ENCODE data around the gene CYP46A1. TPM values are rescaled to one million over a fixed set of nuclear protein-coding genes. Genes with fewer than 3 reads are reported as not detected.

Gene CYP46A1
- total RNA-seq, 2 experiments from 2014 or later = 0.11 to 0.22 TPM

- DNase-seq (no peak), ATAC-seq (ENCODE audit: poor library complexity) (no peak)
- no peak overlapping the region for H3K4me3 Mint-ChIP-seq
- peaks cover 11% of the 10 kb centered on the region for H3K27me3 Mint-ChIP-seq
- CTCF ChIA-PET = no interaction called here
- POLR2A ChIA-PET = interaction anchor here (0.6 kb wide), 1 partner anchor 43 kb away, joined by 4 read pairs; no protein-coding TSS in a partner anchor
- H3K4me1 Mint-ChIP-seq (ENCODE audit: low read depth) = peaks cover 11% of the 10 kb centered on the region
- H3K27ac Mint-ChIP-seq = no peak overlapping the region
- H3K9me3 ChIP-seq (ENCODE audit: control insufficient read depth in 1 of 2, insufficient read depth in 1 of 2, low read length in 2 of 2) = no peaks in the 10 kb centered on the region
- intact Hi-C loops (cut with DNase I, micrococcal nuclease) = no loop called here
- H3K36me3 ChIP-seq (ENCODE audit: insufficient read depth, low read length) = no peaks in the 10 kb centered on the region
- TF ChIP-seq, protein P1, sequence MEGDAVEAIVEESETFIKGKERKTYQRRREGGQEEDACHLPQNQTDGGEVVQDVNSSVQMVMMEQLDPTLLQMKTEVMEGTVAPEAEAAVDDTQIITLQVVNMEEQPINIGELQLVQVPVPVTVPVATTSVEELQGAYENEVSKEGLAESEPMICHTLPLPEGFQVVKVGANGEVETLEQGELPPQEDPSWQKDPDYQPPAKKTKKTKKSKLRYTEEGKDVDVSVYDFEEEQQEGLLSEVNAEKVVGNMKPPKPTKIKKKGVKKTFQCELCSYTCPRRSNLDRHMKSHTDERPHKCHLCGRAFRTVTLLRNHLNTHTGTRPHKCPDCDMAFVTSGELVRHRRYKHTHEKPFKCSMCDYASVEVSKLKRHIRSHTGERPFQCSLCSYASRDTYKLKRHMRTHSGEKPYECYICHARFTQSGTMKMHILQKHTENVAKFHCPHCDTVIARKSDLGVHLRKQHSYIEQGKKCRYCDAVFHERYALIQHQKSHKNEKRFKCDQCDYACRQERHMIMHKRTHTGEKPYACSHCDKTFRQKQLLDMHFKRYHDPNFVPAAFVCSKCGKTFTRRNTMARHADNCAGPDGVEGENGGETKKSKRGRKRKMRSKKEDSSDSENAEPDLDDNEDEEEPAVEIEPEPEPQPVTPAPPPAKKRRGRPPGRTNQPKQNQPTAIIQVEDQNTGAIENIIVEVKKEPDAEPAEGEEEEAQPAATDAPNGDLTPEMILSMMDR (IDR thresholded peaks at IDR 0.05) = no peak
- peaks cover 5 to 7% of the 10 kb centered on the region in 2 experiments for H3K27me3 ChIP-seq (ENCODE audit: control insufficient read depth in 1 of 2, insufficient read depth in 2 of 2, low read length in 2 of 2)
- no peak overlapping the region for H3K4me3 ChIP-seq (ENCODE audit: low read length)
- H3K36me3 Mint-ChIP-seq (ENCODE audit: low read depth) = no peaks in the 10 kb centered on the region
- peaks cover 13% of the 10 kb centered on the region for H3K4me1 ChIP-seq (ENCODE audit: insufficient read depth, low read length)
- no peak overlapping the region for H3K27ac ChIP-seq (ENCODE audit: low read depth in 1 of 2, low read length in 2 of 2)
- H3K9me3 Mint-ChIP-seq = no peaks in the 10 kb centered on the region
Measured at GRCh38 chr14:99744199-99744872, 60.2 kb downstream of the CYP46A1 start.

DNA sequence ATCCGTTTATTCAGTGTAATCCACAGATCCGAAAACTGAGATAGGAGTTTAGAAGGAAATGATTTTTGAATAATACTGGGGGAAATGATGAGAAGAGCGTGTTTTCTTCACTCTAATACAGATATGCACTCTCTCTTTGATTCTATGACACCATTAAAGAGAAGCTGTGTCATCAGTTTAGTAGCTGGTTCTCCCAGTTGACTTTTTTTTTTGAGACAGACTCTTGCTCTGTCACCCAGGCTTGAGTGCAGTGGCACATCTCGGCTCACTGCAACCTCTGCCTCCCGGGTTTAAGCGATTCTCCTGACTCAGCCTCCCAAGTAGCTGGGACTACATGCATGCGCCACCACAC is 60.8 kb downstream of the CYP46A1 start:
- Mint-ChIP-seq H3K27ac (no peak overlapping the region), H3K9me3 (no peaks in the 10 kb centered on the region), H3K4me1 (ENCODE audit: low read depth) (peaks cover 11% of the 10 kb centered on the region), H3K36me3 (ENCODE audit: low read depth) (no peaks in the 10 kb centered on the region), H3K27me3 (peaks cover 6% of the 10 kb centered on the region), H3K4me3 (no peak overlapping the region)
- ATAC-seq (ENCODE audit: poor library complexity) = no peak
- intact Hi-C loops (cut with DNase I, micrococcal nuclease) = no loop called here
- H3K9me3 ChIP-seq (ENCODE audit: control insufficient read depth in 1 of 2, insufficient read depth in 1 of 2, low read length in 2 of 2) = no peaks in the 10 kb centered on the region
- DNase-seq = no peak
- no peak overlapping the region for H3K27ac ChIP-seq (ENCODE audit: low read depth in 1 of 2, low read length in 2 of 2)
- POLR2A ChIA-PET = interaction anchor here (0.6 kb wide), 1 partner anchor 44 kb away, joined by 4 read pairs; no protein-coding TSS in a partner anchor
- TF ChIP-seq, protein P1 (IDR thresholded peaks at IDR 0.05) = no peak
- H3K27me3 ChIP-seq (ENCODE audit: control insufficient read depth in 1 of 2, insufficient read depth in 2 of 2, low read length in 2 of 2) = peaks cover 2 to 4% of the 10 kb centered on the region in 2 experiments
- peaks cover 13% of the 10 kb centered on the region for H3K4me1 ChIP-seq (ENCODE audit: insufficient read depth, low read length)
- no peaks in the 10 kb centered on the region for H3K36me3 ChIP-seq (ENCODE audit: insufficient read depth, low read length)
- CTCF ChIA-PET = no interaction called here
- no peak overlapping the region for H3K4me3 ChIP-seq (ENCODE audit: low read length)

GRCh38 chr14:99745307-99745951 is 61.3 kb downstream of the CYP46A1 start:
- peaks cover 13% of the 10 kb centered on the region for H3K4me1 ChIP-seq (ENCODE audit: insufficient read depth, low read length)
- H3K9me3 Mint-ChIP-seq = no peaks in the 10 kb centered on the region
- no peaks in the 10 kb centered on the region for H3K36me3 ChIP-seq (ENCODE audit: insufficient read depth, low read length)
- DNase-seq (no peak), ATAC-seq (ENCODE audit: poor library complexity) (no peak)
- H3K9me3 ChIP-seq (ENCODE audit: control insufficient read depth in 1 of 2, insufficient read depth in 1 of 2, low read length in 2 of 2) = no peaks in the 10 kb centered on the region
- intact Hi-C loops (cut with DNase I, micrococcal nuclease) = no loop called here
- no peak overlapping the region for H3K27ac ChIP-seq (ENCODE audit: low read depth in 1 of 2, low read length in 2 of 2)
- H3K27ac Mint-ChIP-seq = no peak overlapping the region
- TF ChIP-seq, protein P1 (IDR thresholded peaks at IDR 0.05) = no peak
- no peaks in the 10 kb centered on the region for H3K36me3 Mint-ChIP-seq (ENCODE audit: low read depth)
- no peak overlapping the region for H3K4me3 ChIP-seq (ENCODE audit: low read length)
- no peaks in the 10 kb centered on the region for H3K27me3 Mint-ChIP-seq
- peaks cover 11% of the 10 kb centered on the region for H3K4me1 Mint-ChIP-seq (ENCODE audit: low read depth)
- H3K27me3 ChIP-seq (ENCODE audit: control insufficient read depth in 1 of 2, insufficient read depth in 2 of 2, low read length in 2 of 2) = peaks cover 0 to 4% of the 10 kb centered on the region in 2 experiments
- ChIA-PET POLR2A (no interaction called here), CTCF (no interaction called here)
- no peak overlapping the region for H3K4me3 Mint-ChIP-seq

All from CD4-positive, alpha-beta T cell (primary cell).